ENCODE results near the gene IPO5. TPM values are rescaled to one million over a fixed set of nuclear protein-coding genes. Genes with fewer than 3 reads are reported as not detected.

Gene IPO5
- total and polyA plus RNA-seq, 2 of the 4 experiments (the other 2 are of a cell fraction) = 89.2 to 270 TPM

GRCh38 chr13:98050041-98050466, 96.6 kb downstream of the IPO5 start:
- Histone ChIP-seq H4K5ac (ENCODE audit: low read depth, low read length) (no peak overlapping the region), H2BK15ac (ENCODE audit: low read depth, low read length) (no peak overlapping the region), H2AK9ac (replicated peaks; ENCODE audit: low read depth, low read length, poor library complexity) (peak overlapping the region; percentile 92), H3K23ac (ENCODE audit: low read depth, low read length) (no peak overlapping the region), H3K9me3 (ENCODE audit: control insufficient read depth, insufficient read depth, low read length) (no peaks in the 10 kb centered on the region; the same call in 1 of the 2 replicates), H4K8ac (ENCODE audit: low read depth in 2 of 2, low read length in 2 of 2) (no peak overlapping the region), H2BK120ac (ENCODE audit: low read depth, low read length) (no peak overlapping the region), H3K27me3 (ENCODE audit: control insufficient read depth, insufficient read depth, low read length) (no peaks in the 10 kb centered on the region), H2AFZ (replicated peaks; ENCODE audit: low read length, poor library complexity) (no peak overlapping the region), H3K9ac (ENCODE audit: low read depth, low read length) (no peak overlapping the region), H3K4me2 (ENCODE audit: low read depth, low read length) (no peak overlapping the region; the same call in 1 of the 2 replicates), H3K27ac (ENCODE audit: insufficient read depth, low read length) (no peak overlapping the region), H3K79me1 (ENCODE audit: low read depth in 1 of 2, low read length in 2 of 2) (no peaks in the 10 kb centered on the region), H3K14ac (replicated peaks; ENCODE audit: low read depth, low read length) (0 out of 2 replicates have a peak overlapping the region, but pooled peaks have one; percentile 30), H3K36me3 (ENCODE audit: control insufficient read depth, insufficient read depth, low read length) (no peaks in the 10 kb centered on the region), H2AK5ac (ENCODE audit: low read depth, low read length) (0 out of 2 replicates have a peak overlapping the region, but pooled peaks have one; percentile 20), H4K91ac (ENCODE audit: insufficient read depth, low read depth, low read length) (no peak overlapping the region), H2BK5ac (ENCODE audit: low read depth, low read length, poor library complexity, severe bottlenecking) (no peak overlapping the region), H3K4me3 (ENCODE audit: insufficient read depth, low read depth, low read length) (no peak overlapping the region), H3K18ac (ENCODE audit: low read depth, low read length) (no peak overlapping the region), H3K9me1 (ENCODE audit: insufficient read depth, low read length) (0 out of 2 replicates have a peak, but pooled peaks cover 5% of the 10 kb centered on the region), H3K4me1 (ENCODE audit: control insufficient read depth, insufficient read depth, low read length) (peaks cover 2% of the 10 kb centered on the region; the same call in 1 of the 2 replicates), H4K20me1 (ENCODE audit: insufficient read depth, low read length) (no peaks in the 10 kb centered on the region), H2BK20ac (ENCODE audit: low read depth, low read length) (no peak overlapping the region), H3K56ac (ENCODE audit: extremely low read depth, insufficient read depth, low read length) (no peak overlapping the region), H3K4ac (ENCODE audit: low read depth, low read length) (no peak overlapping the region)
- dilution Hi-C loops (cut with HindIII; ENCODE audit: low sequenced_read_pairs, unreplicated experiment) = no loop called here
- ChIA-PET POLR2A (ENCODE audit: unreplicated experiment) (no interaction called here), CTCF (no interaction called here)
- intact Hi-C loops (cut with micrococcal nuclease) = no loop called here
- DNase-seq = peak; percentile 67
- TF ChIP-seq CTCF (conservative IDR thresholded peaks at IDR 0.05; ENCODE audit: low read depth, low read length) (no peak), CHD1 (IDR thresholded peaks at IDR 0.05; ENCODE audit: low read depth, low read length) (no peak), RAD21 (IDR thresholded peaks at IDR 0.05; ENCODE audit: low read length) (no peak)
- ATAC-seq (ENCODE audit: low read depth) = peak; percentile 21; the same call in 1 of the 2 replicates
- no TSS peak for BruUV-seq (replicated peaks)
- no CpG with 5 or more reads among the region's 6 CpGs for whole genome bisulfite sequencing, 2 experiments (ENCODE audit: extremely low coverage in 2 of 2, insufficient read length in 1 of 2)
- in situ Hi-C loops (cut with MboI; ENCODE audit: low sequenced_read_pairs) = no loop called here

Measured in IMR-90 (cell line).